ENCODE measurements around the gene C1QTNF4. TPM values are rescaled to one million over a fixed set of nuclear protein-coding genes. Genes with fewer than 3 reads are reported as not detected.

Gene C1QTNF4
- total and polyA plus RNA-seq, 2 of the 13 experiments (the other 11 are each of a cell fraction or from before 2014, with no cell fraction given), result not detected

DNA sequence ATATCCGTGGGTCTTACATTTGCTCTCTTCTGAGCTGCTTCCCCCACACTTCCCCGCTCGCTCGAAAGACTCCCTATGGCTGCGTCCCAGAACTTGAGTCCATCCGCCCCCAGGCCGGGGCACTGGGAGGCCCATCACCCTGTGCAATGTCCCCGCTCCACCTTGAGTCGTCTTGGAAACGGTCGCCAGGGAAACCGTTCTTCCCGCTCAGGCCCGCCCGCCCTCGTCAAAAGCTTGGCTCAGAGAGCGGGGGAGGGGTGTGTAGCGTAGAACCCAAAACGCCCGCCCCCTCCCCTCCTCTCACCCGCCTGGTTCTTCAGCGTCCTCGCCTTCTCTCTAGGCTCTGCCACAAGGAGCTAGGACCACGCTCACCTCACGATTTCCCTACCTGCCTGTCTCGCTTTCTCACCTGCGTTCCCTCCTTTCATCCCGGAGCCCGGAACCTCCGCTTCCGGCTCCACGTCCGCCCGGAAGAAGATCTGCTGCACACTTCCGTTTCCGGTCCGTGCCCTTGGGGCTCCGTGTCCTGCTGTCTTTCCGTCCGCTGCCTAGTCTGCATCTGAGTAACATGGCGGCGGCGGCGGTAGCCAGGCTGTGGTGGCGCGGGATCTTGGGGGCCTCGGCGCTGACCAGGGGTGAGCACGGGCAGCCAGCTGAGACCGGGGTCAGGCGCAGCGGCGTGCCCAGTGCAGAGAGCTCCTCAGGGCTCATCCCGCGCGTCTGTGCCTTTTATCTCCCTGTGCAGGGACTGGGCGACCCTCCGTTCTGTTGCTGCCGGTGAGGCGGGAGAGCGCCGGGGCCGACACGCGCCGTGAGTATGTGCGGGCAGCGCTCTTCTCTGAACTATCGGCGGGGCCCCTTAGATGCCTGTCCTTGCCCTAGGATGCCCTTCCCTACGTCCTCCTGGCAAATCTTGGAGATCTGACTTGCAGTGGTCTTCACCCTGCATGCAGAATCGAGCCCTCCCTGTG lies 15.4 kb downstream of the C1QTNF4 start, which contains the start of the genes KBTBD4 and NDUFS3 (continued):
- TF ChIP-seq, protein P1, sequence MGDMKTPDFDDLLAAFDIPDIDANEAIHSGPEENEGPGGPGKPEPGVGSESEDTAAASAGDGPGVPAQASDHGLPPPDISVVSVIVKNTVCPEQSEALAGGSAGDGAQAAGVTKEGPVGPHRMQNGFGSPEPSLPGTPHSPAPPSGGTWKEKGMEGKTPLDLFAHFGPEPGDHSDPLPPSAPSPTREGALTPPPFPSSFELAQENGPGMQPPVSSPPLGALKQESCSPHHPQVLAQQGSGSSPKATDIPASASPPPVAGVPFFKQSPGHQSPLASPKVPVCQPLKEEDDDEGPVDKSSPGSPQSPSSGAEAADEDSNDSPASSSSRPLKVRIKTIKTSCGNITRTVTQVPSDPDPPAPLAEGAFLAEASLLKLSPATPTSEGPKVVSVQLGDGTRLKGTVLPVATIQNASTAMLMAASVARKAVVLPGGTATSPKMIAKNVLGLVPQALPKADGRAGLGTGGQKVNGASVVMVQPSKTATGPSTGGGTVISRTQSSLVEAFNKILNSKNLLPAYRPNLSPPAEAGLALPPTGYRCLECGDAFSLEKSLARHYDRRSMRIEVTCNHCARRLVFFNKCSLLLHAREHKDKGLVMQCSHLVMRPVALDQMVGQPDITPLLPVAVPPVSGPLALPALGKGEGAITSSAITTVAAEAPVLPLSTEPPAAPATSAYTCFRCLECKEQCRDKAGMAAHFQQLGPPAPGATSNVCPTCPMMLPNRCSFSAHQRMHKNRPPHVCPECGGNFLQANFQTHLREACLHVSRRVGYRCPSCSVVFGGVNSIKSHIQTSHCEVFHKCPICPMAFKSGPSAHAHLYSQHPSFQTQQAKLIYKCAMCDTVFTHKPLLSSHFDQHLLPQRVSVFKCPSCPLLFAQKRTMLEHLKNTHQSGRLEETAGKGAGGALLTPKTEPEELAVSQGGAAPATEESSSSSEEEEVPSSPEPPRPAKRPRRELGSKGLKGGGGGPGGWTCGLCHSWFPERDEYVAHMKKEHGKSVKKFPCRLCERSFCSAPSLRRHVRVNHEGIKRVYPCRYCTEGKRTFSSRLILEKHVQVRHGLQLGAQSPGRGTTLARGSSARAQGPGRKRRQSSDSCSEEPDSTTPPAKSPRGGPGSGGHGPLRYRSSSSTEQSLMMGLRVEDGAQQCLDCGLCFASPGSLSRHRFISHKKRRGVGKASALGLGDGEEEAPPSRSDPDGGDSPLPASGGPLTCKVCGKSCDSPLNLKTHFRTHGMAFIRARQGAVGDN (CRISPR knock-in tag; IDR thresholded peaks at IDR 0.05), result peak; percentile 93
- TF ChIP-seq TEAD3 (CRISPR knock-in tag; optimal IDR thresholded peaks at IDR 0.05; ENCODE audit: borderline replicate concordance), result peak; percentile 69
- no peak for TF ChIP-seq MAFF (IDR thresholded peaks at IDR 0.05; ENCODE audit: low read depth, low read length)
- TF ChIP-seq CBX5 (CRISPR knock-in tag; IDR thresholded peaks at IDR 0.05; ENCODE audit: borderline replicate concordance), result peak; percentile 99
- TF ChIP-seq, protein P2, sequence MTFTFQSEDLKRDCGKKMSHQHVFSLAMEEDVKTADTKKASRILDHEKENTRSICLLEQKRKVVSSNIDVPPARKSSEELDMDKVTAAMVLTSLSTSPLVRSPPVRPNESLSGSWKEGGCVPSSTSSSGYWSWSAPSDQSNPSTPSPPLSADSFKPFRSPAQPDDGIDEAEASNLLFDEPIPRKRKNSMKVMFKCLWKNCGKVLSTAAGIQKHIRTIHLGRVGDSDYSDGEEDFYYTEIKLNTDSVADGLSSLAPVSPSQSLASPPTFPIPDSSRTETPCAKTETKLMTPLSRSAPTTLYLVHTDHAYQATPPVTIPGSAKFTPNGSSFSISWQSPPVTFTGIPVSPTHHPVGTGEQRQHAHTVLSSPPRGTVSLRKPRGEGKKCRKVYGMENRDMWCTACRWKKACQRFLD (CRISPR knock-in tag; IDR thresholded peaks at IDR 0.05; ENCODE audit: borderline replicate concordance), result no peak
- TF ChIP-seq SYNCRIP (IDR thresholded peaks at IDR 0.05; ENCODE audit: insufficient read depth, low read depth, low read length), result no peak
- peak; percentile 75 to 99; a peak in 3 of 4 replicates for TF ChIP-seq KLF16 (CRISPR knock-in tag; IDR thresholded peaks at IDR 0.05)
- TF ChIP-seq, protein P3, sequence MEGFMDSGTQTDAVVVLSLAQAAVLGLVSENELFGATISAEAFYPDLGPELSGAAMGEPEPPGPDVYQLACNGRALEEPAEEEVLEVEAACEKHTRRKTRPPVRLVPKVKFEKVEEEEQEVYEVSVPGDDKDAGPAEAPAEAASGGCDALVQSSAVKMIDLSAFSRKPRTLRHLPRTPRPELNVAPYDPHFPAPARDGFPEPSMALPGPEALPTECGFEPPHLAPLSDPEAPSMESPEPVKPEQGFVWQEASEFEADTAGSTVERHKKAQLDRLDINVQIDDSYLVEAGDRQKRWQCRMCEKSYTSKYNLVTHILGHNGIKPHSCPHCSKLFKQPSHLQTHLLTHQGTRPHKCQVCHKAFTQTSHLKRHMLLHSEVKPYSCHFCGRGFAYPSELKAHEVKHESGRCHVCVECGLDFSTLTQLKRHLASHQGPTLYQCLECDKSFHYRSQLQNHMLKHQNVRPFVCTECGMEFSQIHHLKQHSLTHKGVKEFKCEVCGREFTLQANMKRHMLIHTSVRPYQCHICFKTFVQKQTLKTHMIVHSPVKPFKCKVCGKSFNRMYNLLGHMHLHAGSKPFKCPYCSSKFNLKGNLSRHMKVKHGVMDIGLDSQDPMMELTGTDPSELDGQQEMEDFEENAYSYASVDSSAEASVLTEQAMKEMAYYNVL (CRISPR knock-in tag; IDR thresholded peaks at IDR 0.05; ENCODE audit: borderline replicate concordance), result peak; percentile 89
- TF ChIP-seq, protein P4, sequence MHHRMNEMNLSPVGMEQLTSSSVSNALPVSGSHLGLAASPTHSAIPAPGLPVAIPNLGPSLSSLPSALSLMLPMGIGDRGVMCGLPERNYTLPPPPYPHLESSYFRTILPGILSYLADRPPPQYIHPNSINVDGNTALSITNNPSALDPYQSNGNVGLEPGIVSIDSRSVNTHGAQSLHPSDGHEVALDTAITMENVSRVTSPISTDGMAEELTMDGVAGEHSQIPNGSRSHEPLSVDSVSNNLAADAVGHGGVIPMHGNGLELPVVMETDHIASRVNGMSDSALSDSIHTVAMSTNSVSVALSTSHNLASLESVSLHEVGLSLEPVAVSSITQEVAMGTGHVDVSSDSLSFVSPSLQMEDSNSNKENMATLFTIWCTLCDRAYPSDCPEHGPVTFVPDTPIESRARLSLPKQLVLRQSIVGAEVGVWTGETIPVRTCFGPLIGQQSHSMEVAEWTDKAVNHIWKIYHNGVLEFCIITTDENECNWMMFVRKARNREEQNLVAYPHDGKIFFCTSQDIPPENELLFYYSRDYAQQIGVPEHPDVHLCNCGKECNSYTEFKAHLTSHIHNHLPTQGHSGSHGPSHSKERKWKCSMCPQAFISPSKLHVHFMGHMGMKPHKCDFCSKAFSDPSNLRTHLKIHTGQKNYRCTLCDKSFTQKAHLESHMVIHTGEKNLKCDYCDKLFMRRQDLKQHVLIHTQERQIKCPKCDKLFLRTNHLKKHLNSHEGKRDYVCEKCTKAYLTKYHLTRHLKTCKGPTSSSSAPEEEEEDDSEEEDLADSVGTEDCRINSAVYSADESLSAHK (CRISPR knock-in tag; IDR thresholded peaks at IDR 0.05; ENCODE audit: borderline replicate concordance), result no peak
- TF ChIP-seq, protein P5, sequence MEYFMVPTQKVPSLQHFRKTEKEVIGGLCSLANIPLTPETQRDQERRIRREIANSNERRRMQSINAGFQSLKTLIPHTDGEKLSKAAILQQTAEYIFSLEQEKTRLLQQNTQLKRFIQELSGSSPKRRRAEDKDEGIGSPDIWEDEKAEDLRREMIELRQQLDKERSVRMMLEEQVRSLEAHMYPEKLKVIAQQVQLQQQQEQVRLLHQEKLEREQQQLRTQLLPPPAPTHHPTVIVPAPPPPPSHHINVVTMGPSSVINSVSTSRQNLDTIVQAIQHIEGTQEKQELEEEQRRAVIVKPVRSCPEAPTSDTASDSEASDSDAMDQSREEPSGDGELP (IDR thresholded peaks at IDR 0.05; ENCODE audit: borderline replicate concordance, low read depth), result peak; percentile 52; the same call in 1 of the 2 replicates
- no peak for TF ChIP-seq ZFP36 (IDR thresholded peaks at IDR 0.05; ENCODE audit: borderline replicate concordance, low read depth, low read length, partially characterized antibody)
- TF ChIP-seq ZNF343 (CRISPR knock-in tag; IDR thresholded peaks at IDR 0.05), result peak; percentile 59; the same call in 1 of the 2 replicates
- peak; percentile 89 for TF ChIP-seq SNAPC2 (CRISPR knock-in tag; IDR thresholded peaks at IDR 0.05)
- TF ChIP-seq SMARCE1 (IDR thresholded peaks at IDR 0.05; ENCODE audit: borderline replicate concordance), result no peak
- TF ChIP-seq CHD2 (IDR thresholded peaks at IDR 0.05; ENCODE audit: low read depth, low read length), result peak; percentile 52; the same call in 1 of the 2 replicates
